Measurements from ENCODE around the gene PRKCH.

PRKCH gene

GRCh38 chr14:61584331-61584741, 263.0 kb downstream of the PRKCH start:
- TF ChIP-seq POLR2AphosphoS5 (IDR thresholded peaks at IDR 0.05; ENCODE audit: low read depth, low read length) (no peak), TAF1 (IDR thresholded peaks at IDR 0.05; ENCODE audit: borderline replicate concordance, insufficient read depth, low read length) (no peak), SIN3A (IDR thresholded peaks at IDR 0.05; ENCODE audit: borderline replicate concordance, insufficient read depth, low read length) (no peak), FOXP2 (optimal IDR thresholded peaks at IDR 0.05; ENCODE audit: borderline replicate concordance, extremely low read depth, extremely low read length, insufficient read depth) (no peak), REST (IDR thresholded peaks at IDR 0.05; ENCODE audit: insufficient read depth in 1 of 2, low read depth in 2 of 2, low read length in 2 of 2) (no peak)

- no peak for TF ChIP-seq TAF1 (IDR thresholded peaks at IDR 0.05; ENCODE audit: borderline replicate concordance, insufficient read depth, low read length)
- no peak for TF ChIP-seq FOXP2 (optimal IDR thresholded peaks at IDR 0.05; ENCODE audit: borderline replicate concordance, extremely low read depth, extremely low read length, insufficient read depth)
- no peak for TF ChIP-seq POLR2AphosphoS5 (IDR thresholded peaks at IDR 0.05; ENCODE audit: low read depth, low read length)
- TF ChIP-seq SIN3A (IDR thresholded peaks at IDR 0.05; ENCODE audit: borderline replicate concordance, insufficient read depth, low read length), result no peak
- TF ChIP-seq REST (IDR thresholded peaks at IDR 0.05; ENCODE audit: insufficient read depth in 1 of 2, low read depth in 2 of 2, low read length in 2 of 2), result no peak
Observed at GRCh38 chr14:61585598-61586543, 264.5 kb downstream of the PRKCH start.

- TF ChIP-seq FOXP2 (optimal IDR thresholded peaks at IDR 0.05; ENCODE audit: borderline replicate concordance, extremely low read depth, extremely low read length, insufficient read depth) (no peak), POLR2AphosphoS5 (IDR thresholded peaks at IDR 0.05; ENCODE audit: low read depth, low read length) (no peak), TAF1 (IDR thresholded peaks at IDR 0.05; ENCODE audit: borderline replicate concordance, insufficient read depth, low read length) (no peak), SIN3A (IDR thresholded peaks at IDR 0.05; ENCODE audit: borderline replicate concordance, insufficient read depth, low read length) (no peak), REST (IDR thresholded peaks at IDR 0.05; ENCODE audit: insufficient read depth in 1 of 2, low read depth in 2 of 2, low read length in 2 of 2) (no peak)
Observed at GRCh38 chr14:61586544-61587055, 265.2 kb downstream of the PRKCH start.

GRCh38 chr14:61587081-61587713, 265.8 kb downstream of the PRKCH start:
- TF ChIP-seq SIN3A (IDR thresholded peaks at IDR 0.05; ENCODE audit: borderline replicate concordance, insufficient read depth, low read length) (no peak), TAF1 (IDR thresholded peaks at IDR 0.05; ENCODE audit: borderline replicate concordance, insufficient read depth, low read length) (no peak)

GRCh38 chr14:61588419-61588901, 267.1 kb downstream of the PRKCH start:
- no peak for TF ChIP-seq POLR2AphosphoS5 (IDR thresholded peaks at IDR 0.05; ENCODE audit: low read depth, low read length)
- TF ChIP-seq SIN3A (IDR thresholded peaks at IDR 0.05; ENCODE audit: borderline replicate concordance, insufficient read depth, low read length), result no peak
- no peak for TF ChIP-seq TAF1 (IDR thresholded peaks at IDR 0.05; ENCODE audit: borderline replicate concordance, insufficient read depth, low read length)
- TF ChIP-seq REST (IDR thresholded peaks at IDR 0.05; ENCODE audit: insufficient read depth in 1 of 2, low read depth in 2 of 2, low read length in 2 of 2), result no peak
- TF ChIP-seq FOXP2 (optimal IDR thresholded peaks at IDR 0.05; ENCODE audit: borderline replicate concordance, extremely low read depth, extremely low read length, insufficient read depth), result no peak
